Stimulated activated CD4-positive, alpha-beta T cell treated with anti-CD3 and anti-CD28 coated beads, Interleukin-4, amount 100 ng/mL, for 48 hours (primary cell): ENCODE results near the gene GNAS-AS1.

Experiments
- DNase-seq, 2 donors: peaks; one replicate each; pipeline ENCODE4 v3.0.0-alpha.2; 2020; ENCODE audit warnings: low read depth in 2 of 2

The GNAS-AS1 gene

GRCh38 chr20:58810116-58810878 lies 40.4 kb downstream of the GNAS-AS1 start:
- DNase-seq = no peak

GRCh38 chr20:58808271-58809046 lies 42.2 kb downstream of the GNAS-AS1 start:
- no peak for DNase-seq

DNA sequence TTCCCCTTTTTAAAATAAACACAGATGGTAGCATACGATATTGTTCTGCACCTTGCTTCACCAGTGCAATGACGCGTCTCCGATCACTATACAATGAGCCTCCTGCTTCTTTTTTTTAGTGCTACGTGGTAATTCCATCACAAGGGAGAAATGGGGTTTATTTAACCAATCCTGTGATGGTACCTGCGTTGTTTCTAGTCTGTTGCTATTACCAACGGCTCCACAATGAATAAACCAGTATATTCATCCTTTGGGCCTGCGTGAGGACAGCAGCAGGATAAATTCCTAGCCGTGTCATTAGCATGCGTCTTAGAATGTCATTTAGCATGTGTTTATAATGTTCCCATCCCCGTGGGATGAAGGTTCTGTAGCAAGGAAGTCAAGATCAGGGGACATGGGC lies 42.9 kb downstream of the GNAS-AS1 start:
- DNase-seq = no peak

DNA sequence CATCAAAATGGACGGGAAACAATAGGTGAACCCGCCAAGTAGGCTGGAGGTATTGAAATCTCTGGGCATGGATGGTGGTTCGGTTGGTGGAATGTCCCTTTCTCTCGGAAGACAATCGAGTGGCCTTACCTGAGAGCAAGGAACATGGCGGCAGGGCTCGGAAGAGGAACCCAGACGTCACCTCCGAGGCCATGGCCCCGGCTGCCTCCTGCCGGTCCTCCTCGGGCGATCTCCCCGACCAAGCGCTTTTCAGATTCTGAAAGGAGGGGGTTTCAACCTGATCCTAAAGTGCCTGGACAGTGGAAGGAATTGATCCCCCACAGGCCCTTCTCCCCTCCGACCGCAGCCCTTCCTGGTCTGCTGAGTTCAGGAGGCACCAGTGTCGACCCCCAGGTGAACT lies 47.2 kb downstream of the GNAS-AS1 start:
- no peak for DNase-seq

DNA sequence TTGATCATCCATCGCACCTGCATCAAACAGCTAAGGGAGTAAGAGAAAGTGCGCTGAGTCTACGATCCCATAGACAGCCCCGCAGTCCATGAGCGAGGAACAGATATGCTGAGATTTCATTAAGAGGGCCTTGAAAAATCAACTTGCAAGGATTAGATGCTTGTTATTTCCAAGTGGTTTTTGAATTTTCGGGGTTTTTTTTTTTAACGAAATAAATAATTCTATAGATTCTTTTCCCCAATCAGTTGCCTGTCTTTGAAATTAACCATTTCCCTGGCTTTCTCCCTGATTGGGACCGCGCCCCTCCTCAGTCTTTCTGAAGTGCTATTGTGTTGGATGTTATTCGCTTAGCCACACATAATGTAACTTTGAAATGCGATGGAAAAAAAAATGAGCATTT lies 48.6 kb downstream of the GNAS-AS1 start:
- DNase-seq = no peak

- DNase-seq = no peak
These were observed 50.4 kb downstream of the GNAS-AS1 start for GRCh38 chr20:58800134-58800871.

DNA sequence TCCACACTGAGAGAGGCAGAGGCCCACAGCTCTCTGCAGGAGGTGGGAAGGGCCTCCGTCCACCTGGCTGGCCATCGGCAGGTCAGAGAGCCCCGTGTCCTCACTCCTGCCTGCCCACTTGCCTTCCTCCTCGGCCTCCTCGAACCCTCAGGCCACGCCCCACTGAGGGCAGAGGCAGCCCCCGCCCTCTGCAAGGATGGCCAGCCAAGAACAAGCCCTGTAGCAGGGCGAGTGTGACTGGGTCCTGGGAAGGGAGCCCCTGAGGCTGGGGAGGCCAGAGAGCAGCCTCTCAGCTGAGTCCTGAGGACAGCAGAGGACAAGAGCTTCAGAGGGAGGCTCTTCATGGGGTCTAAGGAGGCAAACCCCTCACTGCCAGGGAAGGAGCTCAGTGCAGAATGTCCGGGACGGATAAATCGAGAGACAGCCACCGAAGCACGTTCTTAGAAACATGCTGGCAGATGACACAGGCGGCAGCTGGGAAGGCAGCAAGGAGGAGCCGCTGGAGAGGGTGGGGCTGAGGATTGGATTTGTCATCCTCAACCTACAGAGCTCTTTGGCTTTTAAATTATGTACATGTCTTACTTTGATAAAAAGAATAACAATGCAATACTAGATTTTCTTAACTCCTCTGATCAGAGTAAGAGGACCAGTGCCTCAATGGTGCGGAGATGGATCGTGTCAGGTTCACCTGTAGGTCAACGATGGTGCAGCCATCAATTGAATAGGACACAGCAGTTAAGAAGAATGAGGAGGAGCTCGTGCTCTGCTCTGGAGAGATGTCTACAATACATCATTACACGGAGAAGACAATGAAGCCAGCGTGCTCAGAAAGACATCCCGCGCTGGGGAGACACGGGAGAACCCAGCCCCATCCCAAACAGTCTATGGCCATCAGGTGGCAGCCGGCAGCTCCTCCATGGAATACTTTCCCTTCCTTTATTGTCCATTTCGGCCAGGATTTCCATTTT lies 53.0 kb downstream of the GNAS-AS1 start:
- no peak for DNase-seq

- no peak for DNase-seq
These were observed 54.8 kb downstream of the GNAS-AS1 start for GRCh38 chr20:58795923-58796245.

GRCh38 chr20:58795181-58795922 lies 55.4 kb downstream of the GNAS-AS1 start:
- DNase-seq = no peak

DNA sequence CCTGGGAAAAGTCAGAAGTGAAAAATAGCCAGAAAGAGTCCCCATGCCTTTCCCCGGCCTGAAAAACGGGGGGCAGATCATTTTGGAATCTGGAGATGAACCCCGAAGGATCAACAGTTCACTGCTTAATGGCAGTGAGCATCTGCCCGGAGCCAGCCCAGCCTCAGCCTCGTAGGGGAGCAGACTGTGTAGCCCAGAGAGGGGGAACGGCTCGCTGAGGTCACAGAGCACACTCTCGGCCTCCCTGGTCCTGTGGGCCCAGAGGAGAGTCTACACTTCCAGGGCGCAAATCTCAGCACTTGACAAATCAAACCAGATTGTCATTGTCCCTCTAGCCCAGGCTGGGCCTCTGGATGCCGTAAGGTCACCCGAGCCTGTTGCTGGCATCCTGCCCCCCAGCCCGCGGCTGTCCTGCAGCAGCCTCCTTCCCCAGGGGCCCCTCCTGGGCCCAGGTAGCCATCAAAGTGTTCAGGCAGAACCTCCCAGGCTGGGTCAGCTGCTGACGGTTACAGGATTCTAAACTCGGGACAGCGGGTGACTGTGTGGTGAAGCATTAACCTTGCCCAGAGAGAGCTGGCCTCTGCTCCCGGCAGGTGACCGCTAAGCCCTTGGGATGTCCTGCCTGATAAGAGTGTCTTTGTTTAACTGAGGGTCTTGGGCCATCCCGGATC lies 56.1 kb downstream of the GNAS-AS1 start:
- DNase-seq = no peak

- DNase-seq = no peak
These were observed 56.9 kb downstream of the GNAS-AS1 start for GRCh38 chr20:58793512-58794420.

GRCh38 chr20:58792426-58792825 lies 58.3 kb downstream of the GNAS-AS1 start:
- no peak for DNase-seq

DNA sequence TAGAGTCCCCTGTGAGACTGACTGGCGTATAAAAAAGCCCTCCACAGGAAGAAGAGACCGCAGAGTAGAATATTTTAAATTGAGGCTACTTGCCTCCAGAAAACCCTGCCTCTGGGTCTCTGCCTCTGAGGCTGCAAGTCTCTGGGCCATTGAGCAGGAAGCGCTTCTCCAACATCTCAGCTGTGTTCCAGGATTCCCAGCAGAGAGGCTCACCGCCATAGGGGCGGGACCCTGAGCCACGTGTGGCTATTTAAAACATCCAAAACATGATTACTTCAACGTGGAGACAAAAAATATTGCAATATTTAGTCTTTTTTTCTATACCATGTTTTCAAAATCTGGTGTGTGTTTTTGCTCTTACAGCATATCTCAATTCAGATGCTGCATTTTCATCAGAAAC lies 59.4 kb downstream of the GNAS-AS1 start:
- no peak for DNase-seq

DNA sequence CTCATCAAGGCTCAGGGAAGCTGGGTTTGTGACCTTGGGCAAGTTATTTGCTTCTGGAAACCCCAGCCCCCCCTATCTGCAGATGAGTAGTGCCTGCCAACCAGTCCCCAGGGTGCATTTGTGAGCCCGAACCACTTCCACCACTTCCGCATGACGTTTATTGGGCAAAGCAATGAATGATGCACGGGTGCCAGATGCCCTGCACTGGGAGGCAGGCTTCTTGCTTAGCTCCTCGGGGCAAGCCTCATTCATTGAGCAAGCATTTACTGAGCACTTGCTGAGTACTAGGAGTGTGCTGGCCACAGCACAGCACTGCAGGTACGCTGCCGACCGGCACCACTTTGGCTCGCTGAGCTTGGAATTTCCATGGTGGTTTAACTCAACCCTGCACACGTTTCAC lies 60.2 kb downstream of the GNAS-AS1 start:
- no peak for DNase-seq

- no peak for DNase-seq
These were observed 61.7 kb downstream of the GNAS-AS1 start for GRCh38 chr20:58788896-58789544.

DNA sequence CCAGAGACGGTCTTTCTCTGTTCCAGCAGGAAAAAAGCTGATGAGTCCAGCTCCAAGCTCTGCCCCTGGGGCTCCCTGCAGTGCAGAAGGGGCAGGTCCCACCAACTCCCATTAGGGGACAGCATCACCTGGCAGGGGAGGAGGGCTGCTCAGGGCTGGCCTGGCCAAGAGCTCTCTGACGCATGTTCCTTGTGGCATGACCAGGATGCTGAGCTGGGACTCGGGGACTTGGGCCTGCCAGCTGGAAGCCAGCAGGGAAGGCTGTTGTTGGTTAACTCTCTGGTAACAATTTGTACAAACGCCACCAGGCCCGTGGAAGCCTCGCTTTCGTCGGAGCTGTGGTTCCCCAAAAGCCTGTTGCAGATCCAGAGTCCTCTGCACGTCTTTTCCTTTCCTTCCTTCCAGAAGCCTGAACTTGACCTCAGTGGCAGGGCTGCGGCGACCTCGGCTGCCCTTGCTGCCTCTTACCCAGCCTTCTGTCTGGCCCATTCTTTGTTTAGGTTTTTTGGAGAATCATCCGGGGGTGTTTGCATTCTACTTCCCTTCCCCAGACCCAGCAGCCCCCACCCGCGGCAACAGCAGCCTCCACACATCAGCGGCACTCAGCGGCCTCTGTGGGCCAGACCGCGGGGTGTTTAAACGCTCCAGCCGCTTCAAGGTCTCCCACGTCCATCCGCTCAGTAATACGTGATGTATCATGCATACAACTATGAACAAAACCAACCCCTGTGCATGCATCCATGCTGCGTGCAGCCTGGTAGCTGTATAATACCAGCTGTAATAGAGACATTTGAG lies 63.3 kb downstream of the GNAS-AS1 start:
- no peak for DNase-seq

DNA sequence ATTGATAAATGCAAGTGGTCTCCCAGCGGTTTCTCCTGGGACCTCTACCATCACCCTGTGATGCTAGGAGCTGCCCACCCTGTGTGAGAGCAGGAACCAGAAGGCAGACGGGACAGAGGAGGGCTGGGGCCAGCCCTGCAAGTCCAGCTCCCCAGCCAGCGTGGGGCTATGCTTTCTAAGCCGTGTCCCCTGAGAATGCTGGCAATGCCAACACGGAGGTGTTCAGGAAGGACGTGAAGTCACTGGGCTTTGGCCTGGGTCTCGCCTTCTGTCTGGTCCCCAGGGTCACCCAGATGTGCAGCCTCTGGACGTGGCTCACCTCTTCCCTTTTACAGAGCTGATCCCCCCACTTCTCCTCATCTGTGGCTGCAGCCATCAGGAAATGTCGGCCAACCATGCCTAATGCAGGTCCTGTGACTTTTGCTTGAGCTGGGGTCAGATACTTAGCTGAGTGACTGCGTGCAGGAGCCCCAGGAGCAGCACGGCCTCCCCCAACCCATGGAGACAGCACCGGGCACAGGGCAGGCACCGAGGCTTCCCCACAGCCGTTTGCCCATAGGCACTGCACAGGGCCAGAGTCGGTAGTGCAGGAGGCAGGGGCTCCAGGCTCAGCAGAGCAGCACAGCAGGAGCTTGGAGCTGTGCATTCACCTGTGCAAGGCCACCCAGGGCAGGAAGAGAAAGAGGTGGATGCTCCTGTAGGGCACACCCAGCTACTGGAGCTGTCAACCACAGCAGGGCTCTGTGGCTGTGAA lies 66.2 kb downstream of the GNAS-AS1 start:
- DNase-seq = no peak
